HepG2 (cell line): ENCODE measurements around the gene KDM3B. TPM values are rescaled to one million over a fixed set of nuclear protein-coding genes. Genes with fewer than 3 reads are reported as not detected.

Source experiments
- BORCS8-MEF2B ChIP-seq: sonication (generic); formaldehyde crosslinking; IDR thresholded peaks from 2 replicates; pipeline ENCODE4 v1.8.0; 2022; ENCODE audit warnings: mild to moderate bottlenecking, missing genetic modification reagents
- DRAP1 ChIP-seq: IDR thresholded peaks from 2 replicates; pipeline ENCODE4 v1.6.1; 2016; ENCODE audit warnings: missing genetic modification reagents, missing compliant biosample characterization
- KLF11 ChIP-seq: IDR thresholded peaks from 2 replicates; pipeline ENCODE4 v1.6.1; 2016; ENCODE audit warnings: missing compliant biosample characterization
- KMT2B ChIP-seq: IDR thresholded peaks from 2 replicates; pipeline ENCODE4 v1.6.1; 2016; ENCODE audit warnings: missing genetic modification reagents, missing compliant biosample characterization
- RAD21 ChIP-seq: fragments of 450-650 bp; formaldehyde crosslinking; IDR thresholded peaks from 2 replicates; pipeline ENCODE4 v1.5.0; 2020; ENCODE audit warnings: mild to moderate bottlenecking
- ZBTB21 ChIP-seq: sonication (generic); formaldehyde crosslinking; IDR thresholded peaks from 2 replicates; pipeline ENCODE4 v1.4.0; 2020; ENCODE audit warnings: missing genetic modification reagents
- ZBTB25 ChIP-seq: IDR thresholded peaks from 2 replicates; pipeline ENCODE4 v1.6.1; 2018; ENCODE audit warnings: missing genetic modification reagents
- ZNF143 ChIP-seq: sonication (generic); formaldehyde crosslinking; IDR thresholded peaks from 2 replicates; pipeline ENCODE4 v1.4.0; 2020; ENCODE audit warnings: missing genetic modification reagents
- ZNF160 ChIP-seq: sonication (generic); formaldehyde crosslinking; IDR thresholded peaks from 2 replicates; pipeline ENCODE4 v1.8.0; 2022; ENCODE audit warnings: mild to moderate bottlenecking, inconsistent platforms, missing genetic modification reagents
- ZNF326 ChIP-seq: sonication (generic); formaldehyde crosslinking; IDR thresholded peaks from 2 replicates; pipeline ENCODE4 v1.4.0; 2020; ENCODE audit warnings: missing genetic modification reagents, borderline replicate concordance
- ZNF343 ChIP-seq: sonication (generic); formaldehyde crosslinking; IDR thresholded peaks from 2 replicates; pipeline ENCODE4 v1.4.0; 2020; ENCODE audit warnings: mild to moderate bottlenecking, missing genetic modification reagents
- ZNF784 ChIP-seq: sonication (generic); formaldehyde crosslinking; IDR thresholded peaks from 2 replicates; pipeline ENCODE4 v1.5.1; 2020; ENCODE audit warnings: missing genetic modification reagents, mild to moderate bottlenecking, borderline replicate concordance
- polyA plus RNA-seq, 8 experiments: library from polyadenylated mRNA; depleted of rRNA in 3 of 8; stranded (reverse) in 7 of 8; unstranded in 1 of 8; fragments of >200 nt; fragmentation: Illumina TruSeq in 4 of 8; extraction: Trizol in 4 of 8; gene quantifications; 2 replicates each; pipeline versions ENCODE4 v1.2.1 to v1.2.3, GENCODE V29; 2011 to 2016; ENCODE audit warnings: low read depth in 4 of 8, missing spikeins in 1 of 8, mixed read lengths in 1 of 8; ENCODE audit not compliant: insufficient read depth in 1 of 8
- total RNA-seq, 5 experiments: library from RNA; depleted of rRNA; stranded (reverse); fragments of >200 nt; fragmentation: Illumina TruSeq; extraction: Trizol; gene quantifications; 2 replicates each; pipeline ENCODE4 v1.2.3, GENCODE V29; 2016; ENCODE audit warnings: low read depth in 1 of 5
- TF ChIP-seq, protein P1 (sequence below): sonication (generic); formaldehyde crosslinking; IDR thresholded peaks from 2 replicates; pipeline ENCODE4 v1.8.0; 2022; ENCODE audit warnings: mild to moderate bottlenecking, missing genetic modification reagents, moderate library complexity
- TF ChIP-seq, protein P2 (sequence below): sonication (generic); formaldehyde crosslinking; IDR thresholded peaks from 2 replicates; pipeline ENCODE4 v1.4.0; 2020; ENCODE audit warnings: missing genetic modification reagents, mild to moderate bottlenecking, borderline replicate concordance
- TF ChIP-seq, protein P3 (sequence below): sonication (generic); formaldehyde crosslinking; conservative IDR thresholded peaks from 2 replicates; pipeline ENCODE4 v1.8.0; 2022; ENCODE audit warnings: mild to moderate bottlenecking, moderate library complexity, missing genetic modification reagents
- TF ChIP-seq, protein P4 (sequence below): IDR thresholded peaks from 2 replicates; pipeline ENCODE4 v1.6.1; 2016; ENCODE audit warnings: control low read depth
- TF ChIP-seq, protein P5 (sequence below): IDR thresholded peaks from 2 replicates; pipeline ENCODE4 v1.6.1; 2016; ENCODE audit warnings: low read depth, control low read depth

KDM3B gene
- total and polyA plus RNA-seq, 2 of the 13 experiments (the other 11 are each of a cell fraction or from before 2014, with no cell fraction given): 19.7 to 34.3 TPM

GRCh38 chr5:138337685-138338410 lies 14.6 kb upstream of the KDM3B start, which contains the start of gene FAM53C (continued):
- TF ChIP-seq, protein P1, sequence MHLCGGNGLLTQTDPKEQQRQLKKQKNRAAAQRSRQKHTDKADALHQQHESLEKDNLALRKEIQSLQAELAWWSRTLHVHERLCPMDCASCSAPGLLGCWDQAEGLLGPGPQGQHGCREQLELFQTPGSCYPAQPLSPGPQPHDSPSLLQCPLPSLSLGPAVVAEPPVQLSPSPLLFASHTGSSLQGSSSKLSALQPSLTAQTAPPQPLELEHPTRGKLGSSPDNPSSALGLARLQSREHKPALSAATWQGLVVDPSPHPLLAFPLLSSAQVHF (CRISPR knock-in tag): peak; percentile 77; the same call in 1 of the 2 replicates
- TF ChIP-seq RAD21 (CRISPR knock-in tag): peak; percentile 62
- TF ChIP-seq BORCS8-MEF2B: peak; percentile 90
- TF ChIP-seq ZNF326: no peak
- TF ChIP-seq, protein P2, sequence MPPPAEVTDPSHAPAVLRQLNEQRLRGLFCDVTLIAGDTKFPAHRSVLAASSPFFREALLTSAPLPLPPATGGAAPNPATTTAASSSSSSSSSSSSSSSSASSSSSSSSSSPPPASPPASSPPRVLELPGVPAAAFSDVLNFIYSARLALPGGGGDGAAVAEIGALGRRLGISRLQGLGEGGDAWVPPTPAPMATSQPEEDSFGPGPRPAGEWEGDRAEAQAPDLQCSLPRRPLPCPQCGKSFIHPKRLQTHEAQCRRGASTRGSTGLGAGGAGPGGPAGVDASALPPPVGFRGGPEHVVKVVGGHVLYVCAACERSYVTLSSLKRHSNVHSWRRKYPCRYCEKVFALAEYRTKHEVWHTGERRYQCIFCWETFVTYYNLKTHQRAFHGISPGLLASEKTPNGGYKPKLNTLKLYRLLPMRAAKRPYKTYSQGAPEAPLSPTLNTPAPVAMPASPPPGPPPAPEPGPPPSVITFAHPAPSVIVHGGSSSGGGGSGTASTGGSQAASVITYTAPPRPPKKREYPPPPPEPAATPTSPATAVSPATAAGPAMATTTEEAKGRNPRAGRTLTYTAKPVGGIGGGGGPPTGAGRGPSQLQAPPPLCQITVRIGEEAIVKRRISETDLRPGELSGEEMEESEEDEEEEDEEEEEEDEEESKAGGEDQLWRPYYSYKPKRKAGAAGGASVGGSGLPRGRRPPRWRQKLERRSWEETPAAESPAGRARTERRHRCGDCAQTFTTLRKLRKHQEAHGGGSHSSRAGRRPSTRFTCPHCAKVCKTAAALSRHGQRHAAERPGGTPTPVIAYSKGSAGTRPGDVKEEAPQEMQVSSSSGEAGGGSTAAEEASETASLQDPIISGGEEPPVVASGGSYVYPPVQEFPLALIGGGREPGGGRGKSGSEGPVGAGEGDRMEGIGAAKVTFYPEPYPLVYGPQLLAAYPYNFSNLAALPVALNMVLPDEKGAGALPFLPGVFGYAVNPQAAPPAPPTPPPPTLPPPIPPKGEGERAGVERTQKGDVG (CRISPR knock-in tag): 0 out of 2 replicates have a peak, but pooled peaks have one; percentile 20
- TF ChIP-seq DRAP1 (CRISPR knock-in tag): peak; percentile 95
- TF ChIP-seq, protein P3, sequence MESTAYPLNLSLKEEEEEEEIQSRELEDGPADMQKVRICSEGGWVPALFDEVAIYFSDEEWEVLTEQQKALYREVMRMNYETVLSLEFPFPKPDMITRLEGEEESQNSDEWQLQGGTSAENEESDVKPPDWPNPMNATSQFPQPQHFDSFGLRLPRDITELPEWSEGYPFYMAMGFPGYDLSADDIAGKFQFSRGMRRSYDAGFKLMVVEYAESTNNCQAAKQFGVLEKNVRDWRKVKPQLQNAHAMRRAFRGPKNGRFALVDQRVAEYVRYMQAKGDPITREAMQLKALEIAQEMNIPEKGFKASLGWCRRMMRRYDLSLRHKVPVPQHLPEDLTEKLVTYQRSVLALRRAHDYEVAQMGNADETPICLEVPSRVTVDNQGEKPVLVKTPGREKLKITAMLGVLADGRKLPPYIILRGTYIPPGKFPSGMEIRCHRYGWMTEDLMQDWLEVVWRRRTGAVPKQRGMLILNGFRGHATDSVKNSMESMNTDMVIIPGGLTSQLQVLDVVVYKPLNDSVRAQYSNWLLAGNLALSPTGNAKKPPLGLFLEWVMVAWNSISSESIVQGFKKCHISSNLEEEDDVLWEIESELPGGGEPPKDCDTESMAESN (CRISPR knock-in tag): peak; percentile 89; the same call in 1 of the 2 replicates
- peak; percentile 25; the same call in 1 of the 2 replicates for TF ChIP-seq ZNF343 (CRISPR knock-in tag)
- TF ChIP-seq, protein P4, sequence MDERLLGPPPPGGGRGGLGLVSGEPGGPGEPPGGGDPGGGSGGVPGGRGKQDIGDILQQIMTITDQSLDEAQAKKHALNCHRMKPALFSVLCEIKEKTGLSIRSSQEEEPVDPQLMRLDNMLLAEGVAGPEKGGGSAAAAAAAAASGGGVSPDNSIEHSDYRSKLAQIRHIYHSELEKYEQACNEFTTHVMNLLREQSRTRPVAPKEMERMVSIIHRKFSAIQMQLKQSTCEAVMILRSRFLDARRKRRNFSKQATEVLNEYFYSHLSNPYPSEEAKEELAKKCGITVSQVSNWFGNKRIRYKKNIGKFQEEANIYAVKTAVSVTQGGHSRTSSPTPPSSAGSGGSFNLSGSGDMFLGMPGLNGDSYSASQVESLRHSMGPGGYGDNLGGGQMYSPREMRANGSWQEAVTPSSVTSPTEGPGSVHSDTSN: peak; percentile 13; the same call in 1 of the 2 replicates
- TF ChIP-seq ZBTB21 (CRISPR knock-in tag): peak; percentile 87
- TF ChIP-seq ZNF160 (CRISPR knock-in tag): peak; percentile 92
- TF ChIP-seq KLF11 (CRISPR knock-in tag): peak; percentile 78; the same call in 1 of the 2 replicates
- peak; percentile 72 for TF ChIP-seq KMT2B (CRISPR knock-in tag)
- no peak for TF ChIP-seq ZNF784
- peak; percentile 64; the same call in 1 of the 2 replicates for TF ChIP-seq ZBTB25 (CRISPR knock-in tag)
- TF ChIP-seq, protein P5, sequence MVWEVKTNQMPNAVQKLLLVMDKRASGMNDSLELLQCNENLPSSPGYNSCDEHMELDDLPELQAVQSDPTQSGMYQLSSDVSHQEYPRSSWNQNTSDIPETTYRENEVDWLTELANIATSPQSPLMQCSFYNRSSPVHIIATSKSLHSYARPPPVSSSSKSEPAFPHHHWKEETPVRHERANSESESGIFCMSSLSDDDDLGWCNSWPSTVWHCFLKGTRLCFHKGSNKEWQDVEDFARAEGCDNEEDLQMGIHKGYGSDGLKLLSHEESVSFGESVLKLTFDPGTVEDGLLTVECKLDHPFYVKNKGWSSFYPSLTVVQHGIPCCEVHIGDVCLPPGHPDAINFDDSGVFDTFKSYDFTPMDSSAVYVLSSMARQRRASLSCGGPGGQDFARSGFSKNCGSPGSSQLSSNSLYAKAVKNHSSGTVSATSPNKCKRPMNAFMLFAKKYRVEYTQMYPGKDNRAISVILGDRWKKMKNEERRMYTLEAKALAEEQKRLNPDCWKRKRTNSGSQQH: peak; percentile 91
- TF ChIP-seq ZNF143 (CRISPR knock-in tag): peak; percentile 91
